ENCODE data around the gene ZCCHC10.
"Not testable (repeated sequence)": the region's sequence is repeated elsewhere in the genome, so short reads cannot be mapped to it uniquely, and the experiment has no call there.

- TF ChIP-seq, protein P1, sequence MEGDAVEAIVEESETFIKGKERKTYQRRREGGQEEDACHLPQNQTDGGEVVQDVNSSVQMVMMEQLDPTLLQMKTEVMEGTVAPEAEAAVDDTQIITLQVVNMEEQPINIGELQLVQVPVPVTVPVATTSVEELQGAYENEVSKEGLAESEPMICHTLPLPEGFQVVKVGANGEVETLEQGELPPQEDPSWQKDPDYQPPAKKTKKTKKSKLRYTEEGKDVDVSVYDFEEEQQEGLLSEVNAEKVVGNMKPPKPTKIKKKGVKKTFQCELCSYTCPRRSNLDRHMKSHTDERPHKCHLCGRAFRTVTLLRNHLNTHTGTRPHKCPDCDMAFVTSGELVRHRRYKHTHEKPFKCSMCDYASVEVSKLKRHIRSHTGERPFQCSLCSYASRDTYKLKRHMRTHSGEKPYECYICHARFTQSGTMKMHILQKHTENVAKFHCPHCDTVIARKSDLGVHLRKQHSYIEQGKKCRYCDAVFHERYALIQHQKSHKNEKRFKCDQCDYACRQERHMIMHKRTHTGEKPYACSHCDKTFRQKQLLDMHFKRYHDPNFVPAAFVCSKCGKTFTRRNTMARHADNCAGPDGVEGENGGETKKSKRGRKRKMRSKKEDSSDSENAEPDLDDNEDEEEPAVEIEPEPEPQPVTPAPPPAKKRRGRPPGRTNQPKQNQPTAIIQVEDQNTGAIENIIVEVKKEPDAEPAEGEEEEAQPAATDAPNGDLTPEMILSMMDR (IDR thresholded peaks at IDR 0.05; ENCODE audit: low read depth, low read length, missing input control), result not testable (repeated sequence)
- TF ChIP-seq NR2F2 (IDR thresholded peaks at IDR 0.05); RXRA (IDR thresholded peaks at IDR 0.05); YY1 (IDR thresholded peaks at IDR 0.05); FOXA1 (IDR thresholded peaks at IDR 0.05); SP1 (IDR thresholded peaks at IDR 0.05); TAF1 (conservative IDR thresholded peaks at IDR 0.05); MAX (IDR thresholded peaks at IDR 0.05); RAD21 (IDR thresholded peaks at IDR 0.05); JUND (IDR thresholded peaks at IDR 0.05); ZBTB33 (IDR thresholded peaks at IDR 0.05); GABPA (IDR thresholded peaks at IDR 0.05 in 1 of 2, conservative IDR thresholded peaks at IDR 0.05 in 1 of 2); HNF4G (IDR thresholded peaks at IDR 0.05): not testable (repeated sequence)
- TF ChIP-seq, protein P2, sequence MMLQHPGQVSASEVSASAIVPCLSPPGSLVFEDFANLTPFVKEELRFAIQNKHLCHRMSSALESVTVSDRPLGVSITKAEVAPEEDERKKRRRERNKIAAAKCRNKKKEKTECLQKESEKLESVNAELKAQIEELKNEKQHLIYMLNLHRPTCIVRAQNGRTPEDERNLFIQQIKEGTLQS (IDR thresholded peaks at IDR 0.05), result not testable (repeated sequence)
Observed at GRCh38 chr5:132982971-132983370, 43.4 kb downstream of the ZCCHC10 start.

Data from liver (tissue), 3 donors.